ENCODE measurements around the gene THADA. TPM values are rescaled to one million over a fixed set of nuclear protein-coding genes. Genes with fewer than 3 reads are reported as not detected.
A peak's percentile ranks its signal among the peaks of the same experiment; 100 is the strongest.

The THADA gene
- total and polyA plus RNA-seq, 7 donors: 4.4 to 35.2 (median 20.2) TPM

DNA sequence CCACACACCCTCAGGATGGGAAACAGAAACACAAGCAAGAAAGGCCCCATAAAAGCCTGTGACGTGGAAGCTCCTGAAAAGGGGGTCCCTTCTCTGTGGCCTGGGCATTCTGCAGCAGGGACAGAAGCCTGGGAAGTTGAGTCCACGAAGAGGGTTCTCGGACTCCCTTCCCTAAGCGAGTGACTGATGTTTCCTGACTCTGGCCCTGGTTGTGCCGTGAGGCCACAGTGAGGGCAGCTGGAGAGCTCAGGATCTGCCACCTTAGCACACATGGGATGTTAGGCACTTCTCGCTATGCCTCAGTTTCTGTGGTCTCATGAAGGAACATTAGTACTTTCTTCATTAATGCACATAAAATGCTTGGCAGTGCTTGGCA is 282.2 kb downstream of the THADA start:
- 84 to 91% methylated on average over 6 of the region's 6 CpGs for WGBS, 2 donors
- no peaks in the 10 kb centered on the region for H3K36me3 ChIP-seq
- intact Hi-C loops (cut with DNase I): no loop called here
- no peaks in the 10 kb centered on the region for H3K27me3 ChIP-seq
- H3K9me3 ChIP-seq: no peaks in the 10 kb centered on the region
- TF ChIP-seq, protein P1, sequence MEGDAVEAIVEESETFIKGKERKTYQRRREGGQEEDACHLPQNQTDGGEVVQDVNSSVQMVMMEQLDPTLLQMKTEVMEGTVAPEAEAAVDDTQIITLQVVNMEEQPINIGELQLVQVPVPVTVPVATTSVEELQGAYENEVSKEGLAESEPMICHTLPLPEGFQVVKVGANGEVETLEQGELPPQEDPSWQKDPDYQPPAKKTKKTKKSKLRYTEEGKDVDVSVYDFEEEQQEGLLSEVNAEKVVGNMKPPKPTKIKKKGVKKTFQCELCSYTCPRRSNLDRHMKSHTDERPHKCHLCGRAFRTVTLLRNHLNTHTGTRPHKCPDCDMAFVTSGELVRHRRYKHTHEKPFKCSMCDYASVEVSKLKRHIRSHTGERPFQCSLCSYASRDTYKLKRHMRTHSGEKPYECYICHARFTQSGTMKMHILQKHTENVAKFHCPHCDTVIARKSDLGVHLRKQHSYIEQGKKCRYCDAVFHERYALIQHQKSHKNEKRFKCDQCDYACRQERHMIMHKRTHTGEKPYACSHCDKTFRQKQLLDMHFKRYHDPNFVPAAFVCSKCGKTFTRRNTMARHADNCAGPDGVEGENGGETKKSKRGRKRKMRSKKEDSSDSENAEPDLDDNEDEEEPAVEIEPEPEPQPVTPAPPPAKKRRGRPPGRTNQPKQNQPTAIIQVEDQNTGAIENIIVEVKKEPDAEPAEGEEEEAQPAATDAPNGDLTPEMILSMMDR (IDR thresholded peaks at IDR 0.05): no peak
- no peak for TF ChIP-seq POLR2AphosphoS5 (IDR thresholded peaks at IDR 0.05)
- DNase-seq: no peak
- peak overlapping the region; percentile 71 to 80 (median 76) for H3K27ac ChIP-seq
- H3K4me3 ChIP-seq: no peak overlapping the region
- peaks cover 0 to 45% (median 32%) of the 10 kb centered on the region in 4 donors for H3K4me1 ChIP-seq

DNA sequence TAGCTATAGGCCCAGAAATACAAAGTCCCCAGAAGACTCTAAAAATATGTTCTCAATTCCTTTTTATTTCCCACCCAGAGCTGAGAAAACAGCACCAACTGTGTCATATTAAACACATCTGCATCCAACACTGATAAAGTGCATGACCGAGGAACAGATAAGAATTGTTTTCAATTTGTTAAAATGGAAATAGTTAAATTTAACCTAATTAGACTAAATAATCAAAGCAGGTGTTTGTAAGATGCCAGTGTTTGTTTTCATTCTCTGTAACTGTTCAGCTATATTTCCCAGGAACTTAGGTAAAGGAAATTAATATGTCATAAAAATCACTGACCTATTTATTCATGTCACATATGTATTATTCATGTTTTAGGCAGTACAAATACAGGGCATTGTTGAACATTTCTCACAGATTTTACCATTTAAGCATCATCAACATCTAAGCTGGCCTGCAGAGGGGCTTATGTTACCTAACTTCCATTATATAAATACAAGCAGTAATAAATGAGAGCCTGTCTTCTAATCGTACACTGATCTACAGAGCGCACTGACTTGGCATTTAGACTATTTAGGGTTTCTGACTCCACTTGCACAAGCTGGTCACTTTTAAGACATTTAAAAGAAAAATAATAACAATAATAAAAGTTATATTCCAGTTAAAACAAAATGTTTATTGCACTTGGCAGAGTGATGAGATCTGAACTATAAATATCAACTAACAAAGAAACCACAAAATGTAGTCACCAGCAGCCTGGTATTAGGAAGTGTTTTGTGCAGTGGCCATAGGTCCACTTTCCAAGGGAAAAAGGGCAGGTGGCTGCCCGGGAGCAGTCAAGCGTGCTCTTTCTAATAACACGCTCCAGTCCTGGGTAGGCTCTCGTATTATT is 282.8 kb downstream of the THADA start:
- H3K9me3 ChIP-seq: no peaks in the 10 kb centered on the region
- intact Hi-C loops (cut with DNase I): no loop called here
- no peaks in the 10 kb centered on the region for H3K36me3 ChIP-seq
- H3K27ac ChIP-seq: peak overlapping the region; percentile 71 to 80 (median 76)
- no peak overlapping the region for H3K4me3 ChIP-seq
- peaks cover 0 to 43% (median 31%) of the 10 kb centered on the region in 4 donors for H3K4me1 ChIP-seq
- TF ChIP-seq EP300 (IDR thresholded peaks at IDR 0.05) (no peak), POLR2AphosphoS5 (IDR thresholded peaks at IDR 0.05) (no peak), POLR2A (IDR thresholded peaks at IDR 0.05) (no peak)
- TF ChIP-seq, protein P1 (IDR thresholded peaks at IDR 0.05): no peak
- DNase-seq: no peak
- 69 to 76% methylated on average over 7 of the region's 7 CpGs for WGBS, 2 donors
- no peaks in the 10 kb centered on the region for H3K27me3 ChIP-seq

DNA sequence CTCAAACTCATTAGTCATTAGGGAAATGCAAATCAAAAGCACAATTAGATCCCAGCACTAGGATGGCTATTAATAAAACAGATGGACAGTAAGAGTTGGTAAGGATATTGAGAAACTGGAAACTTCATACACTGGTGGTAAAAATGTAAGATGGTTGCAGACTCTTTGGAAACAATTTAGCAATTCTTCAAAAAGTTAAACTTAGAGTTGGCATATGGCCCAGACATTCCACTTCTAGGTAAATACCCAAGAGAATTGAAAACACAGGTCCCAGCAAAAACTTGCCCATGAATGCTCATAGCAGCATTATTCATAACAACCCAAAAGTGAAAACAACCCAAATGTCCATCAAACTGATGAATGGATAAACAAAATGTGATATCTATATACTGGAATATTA is 284.6 kb downstream of the THADA start:
- Histone ChIP-seq H3K36me3 (no peaks in the 10 kb centered on the region), H3K4me3 (no peak overlapping the region), H3K9me3 (no peaks in the 10 kb centered on the region), H3K4me1 (peaks cover 0 to 47% (median 34%) of the 10 kb centered on the region in 4 donors), H3K27ac (peak overlapping the region; percentile 71 to 80 (median 76)), H3K27me3 (no peaks in the 10 kb centered on the region)
- no peak for DNase-seq
- intact Hi-C loops (cut with DNase I): no loop called here
- TF ChIP-seq, protein P1 (IDR thresholded peaks at IDR 0.05): no peak
- TF ChIP-seq POLR2AphosphoS5 (IDR thresholded peaks at IDR 0.05) (no peak), POLR2A (IDR thresholded peaks at IDR 0.05) (no peak), EP300 (IDR thresholded peaks at IDR 0.05) (no peak)

DNA sequence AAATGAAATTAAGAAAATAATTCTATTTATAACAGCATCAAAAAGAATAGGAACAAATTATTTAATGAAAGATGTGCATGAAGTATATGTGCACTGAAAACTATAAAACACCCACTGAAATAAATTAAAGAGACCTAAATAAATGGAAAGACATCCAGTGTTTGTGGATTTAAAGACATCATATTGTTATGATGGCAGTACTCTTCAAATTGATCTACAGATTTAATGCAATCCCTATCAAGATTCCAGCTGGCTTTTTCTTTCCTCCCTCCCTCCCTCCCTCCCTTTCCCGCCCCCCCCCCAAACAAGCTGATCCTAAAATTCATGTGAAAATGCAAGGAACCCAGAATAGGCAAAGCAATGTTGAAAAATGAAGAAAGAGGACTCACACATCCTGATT is 285.9 kb downstream of the THADA start:
- intact Hi-C loops (cut with DNase I): no loop called here
- Histone ChIP-seq H3K9me3 (no peaks in the 10 kb centered on the region), H3K4me3 (no peak overlapping the region), H3K36me3 (no peaks in the 10 kb centered on the region), H3K27ac (peak overlapping the region in 1 of 4 donors; percentile 74), H3K27me3 (no peaks in the 10 kb centered on the region), H3K4me1 (peaks cover 0 to 56% (median 45%) of the 10 kb centered on the region in 4 donors)
- no peak for DNase-seq
- WGBS, 2 donors: 69 to 90% methylated on average over 1 of the region's 1 CpG
- TF ChIP-seq EP300 (IDR thresholded peaks at IDR 0.05): no peak
- TF ChIP-seq POLR2A (IDR thresholded peaks at IDR 0.05): no peak
- TF ChIP-seq, protein P1 (IDR thresholded peaks at IDR 0.05): no peak
- TF ChIP-seq POLR2AphosphoS5 (IDR thresholded peaks at IDR 0.05): no peak
